Central memory CD4-positive, alpha-beta T cell (primary cell): ENCODE results near the gene MAJIN.

Experiments
- DNase-seq: peaks from one replicate; pipeline ENCODE4 v3.0.0; 2022

The MAJIN gene

GRCh38 chr11:64891215-64891848 lies 80.6 kb downstream of the MAJIN start:
- DNase-seq: no peak

GRCh38 chr11:64890522-64890939 lies 81.4 kb downstream of the MAJIN start:
- DNase-seq: no peak

DNA sequence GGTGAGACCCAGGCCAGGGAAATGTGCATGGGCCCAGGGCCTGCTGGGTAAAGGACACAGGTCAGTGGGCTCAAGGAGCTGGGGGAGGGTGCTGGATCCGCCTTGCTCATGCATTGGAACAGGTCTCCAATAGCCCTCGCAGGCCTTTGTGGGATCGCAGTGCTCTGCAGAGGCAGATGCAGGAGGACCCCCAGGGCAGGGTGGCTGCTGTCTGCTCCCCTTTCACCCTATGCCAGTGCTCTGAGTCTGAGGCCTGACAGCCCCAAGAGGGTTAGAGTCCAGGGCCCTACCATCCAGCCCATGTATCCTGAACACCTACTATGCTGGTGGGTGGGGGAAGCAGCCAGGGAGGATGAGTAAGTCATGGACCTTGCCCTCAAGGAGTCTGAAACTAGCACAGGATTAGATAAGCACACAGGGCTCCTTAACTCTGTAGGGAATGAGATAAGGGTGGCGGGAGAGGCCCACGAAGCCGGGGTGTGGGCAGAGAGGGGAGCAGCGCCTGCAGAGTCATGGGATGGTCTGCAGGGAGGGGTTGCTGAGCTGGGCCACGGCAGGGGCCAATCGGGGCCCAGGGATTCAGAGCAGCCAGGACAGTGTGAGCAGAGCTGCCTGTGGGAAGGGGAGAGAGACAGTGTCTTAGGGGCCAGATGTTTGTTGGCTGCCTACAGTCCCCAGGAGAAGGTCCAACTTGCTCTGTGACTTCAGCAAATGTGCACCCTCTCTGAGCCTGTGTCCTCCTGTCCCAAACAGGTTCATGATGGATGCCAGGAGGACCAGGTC lies 83.0 kb downstream of the MAJIN start:
- no peak for DNase-seq

GRCh38 chr11:64888406-64888728 lies 83.5 kb downstream of the MAJIN start:
- no peak for DNase-seq
